Common myeloid progenitor, CD34-positive (primary cell): ENCODE results near the gene FBXO3.
"Not testable (repeated sequence)": the region's sequence is repeated elsewhere in the genome, so short reads cannot be mapped to it uniquely, and the experiment has no call there.

Experiments
- CTCF ChIA-PET: fragments of 350-600 bp; sonication (Branson Sonifier 250); formaldehyde crosslinking; loops from one replicate; lab custom pipeline; 2021; ENCODE audit warnings: antibody characterized with exemption; lab: Charles Lee
- POLR2A ChIA-PET: fragments of 350-600 bp; sonication (Branson Sonifier 250); formaldehyde crosslinking; loops from one replicate; lab custom pipeline; 2021; ENCODE audit warnings: antibody characterized with exemption; lab: Charles Lee
- DNase-seq, 3 donors: peaks; one replicate each; pipeline versions ENCODE4 v3.0.0 to v3.0.0-alpha.2; 2013
- H3K27ac ChIP-seq, 2 experiments: 1 replicate in 1 of 2; 2 replicates in 1 of 2; pipeline ENCODE4 v1.7.0; 2013; ENCODE audit warnings: inconsistent platforms in 2 of 2, low read length in 2 of 2, mild to moderate bottlenecking in 2 of 2, low read depth in 1 of 2, moderate library complexity in 1 of 2; ENCODE audit not compliant: severe bottlenecking in 2 of 2, insufficient read depth in 1 of 2, poor library complexity in 1 of 2
- H3K27me3 ChIP-seq, 5 experiments: replicated peaks in 2 of 5; 1 replicate in 3 of 5; 2 replicates in 2 of 5; pipeline versions ENCODE4 v1.6.1 to v1.7.0; 2013; ENCODE audit warnings: low read length in 4 of 5, mild to moderate bottlenecking in 2 of 5, moderate library complexity in 2 of 5, inconsistent platforms in 1 of 5; ENCODE audit not compliant: insufficient read depth in 5 of 5, control insufficient read depth in 4 of 5
- H3K36me3 ChIP-seq, 4 experiments: 1 replicate in 2 of 4; 2 replicates in 2 of 4; pipeline versions ENCODE4 v1.6.1 to v1.7.0; 2013; ENCODE audit warnings: low read length in 3 of 4, control low read depth in 1 of 4, mild to moderate bottlenecking in 1 of 4; ENCODE audit not compliant: control insufficient read depth in 4 of 4, insufficient read depth in 4 of 4
- H3K4me1 ChIP-seq, 4 experiments: 1 replicate in 3 of 4; 2 replicates in 1 of 4; pipeline versions ENCODE4 v1.6.1 to v1.7.1; 2013; ENCODE audit warnings: low read length in 3 of 4, mild to moderate bottlenecking in 3 of 4, control low read depth in 1 of 4, inconsistent platforms in 1 of 4, moderate library complexity in 1 of 4; ENCODE audit not compliant: control insufficient read depth in 4 of 4, insufficient read depth in 4 of 4; ENCODE audit errors: control extremely low read depth in 1 of 4
- H3K4me3 ChIP-seq, 7 experiments: 1 replicate in 4 of 7; 2 replicates in 3 of 7; pipeline versions ENCODE4 v1.5.1 to v1.7.0; 2013; ENCODE audit warnings: mild to moderate bottlenecking in 7 of 7, low read length in 6 of 7, moderate library complexity in 6 of 7, inconsistent platforms in 2 of 7, low read depth in 2 of 7, control low read depth in 1 of 7; ENCODE audit not compliant: insufficient read depth in 4 of 7, control insufficient read depth in 1 of 7; ENCODE audit errors: extremely low read depth in 1 of 7
- H3K9me3 ChIP-seq, 5 experiments: 1 replicate in 4 of 5; 2 replicates in 1 of 5; pipeline versions ENCODE4 v1.6.1 to v1.7.1; 2013; ENCODE audit warnings: low read length in 4 of 5, mild to moderate bottlenecking in 2 of 5, inconsistent platforms in 1 of 5, low read depth in 1 of 5, moderate library complexity in 1 of 5; ENCODE audit not compliant: control insufficient read depth in 4 of 5, insufficient read depth in 2 of 5; ENCODE audit errors: control extremely low read depth in 1 of 5
- WGBS: methylation state at CpG from one replicate; pipeline ENCODE4 v1.1.5; 2013; ENCODE audit not compliant: insufficient coverage; 5-methylcytosine and 5-hydroxymethylcytosine counted together

FBXO3 gene

DNA sequence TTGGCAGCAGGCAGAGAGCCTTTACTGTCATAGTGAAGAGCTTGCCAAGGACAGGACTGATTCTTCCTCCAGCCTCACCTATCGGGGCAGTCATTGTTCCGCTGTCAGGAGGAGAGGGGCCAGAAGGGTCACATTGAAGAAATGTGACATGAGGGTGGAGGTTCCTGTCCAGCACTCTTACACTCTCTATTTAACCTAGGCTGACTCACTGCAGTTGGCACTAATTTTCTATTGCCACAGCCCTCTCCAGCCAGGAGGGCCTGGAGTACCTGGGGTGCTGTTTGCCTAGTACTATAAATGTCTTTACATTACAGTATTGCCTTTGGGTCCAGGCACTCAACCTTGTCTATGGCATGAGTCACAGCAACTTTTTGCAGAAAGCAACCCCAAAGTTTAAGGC lies 66.5 kb downstream of the FBXO3 start:
- H3K4me3 ChIP-seq, H3K9me3 ChIP-seq, H3K27ac ChIP-seq, H3K4me1 ChIP-seq, POLR2A ChIA-PET, H3K27me3 ChIP-seq, DNase-seq: not testable (repeated sequence)
- H3K36me3 ChIP-seq = peaks cover 14 to 55% (median 35%) of the 10 kb centered on the region in 4 experiments
- CTCF ChIA-PET = interaction anchor here (1.2 to 11.1 kb wide), 4 partner anchors 12 to 35 kb away, joined by 3 to 105 read pairs (median 4); no protein-coding TSS in a partner anchor
- WGBS = no CpG with 5 or more reads among the region's 2 CpGs

DNA sequence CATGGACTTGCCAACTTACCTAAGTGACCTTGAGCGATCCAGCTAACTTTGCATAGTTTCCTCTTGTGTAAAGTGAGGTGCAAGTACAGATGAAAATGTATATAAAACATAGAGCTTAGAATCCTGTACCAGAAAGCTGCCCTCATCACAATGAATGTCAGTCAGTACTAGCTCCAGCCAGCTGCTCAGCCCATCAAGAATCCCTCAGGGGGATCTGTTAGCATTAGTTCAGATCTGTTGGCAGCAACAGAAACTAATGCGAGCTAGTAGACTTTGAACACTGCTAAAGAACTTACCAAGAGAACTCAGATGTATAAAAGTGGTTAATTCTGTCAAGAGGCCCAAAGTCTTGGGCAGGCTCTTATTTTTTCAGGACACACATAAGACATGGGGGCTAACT lies 67.4 kb downstream of the FBXO3 start:
- no peak overlapping the region for H3K27ac ChIP-seq
- no peak overlapping the region for H3K4me3 ChIP-seq
- WGBS = no CpG with 5 or more reads among the region's 2 CpGs
- no peaks in the 10 kb centered on the region for H3K9me3 ChIP-seq
- peaks cover 3 to 9% (median 6%) of the 10 kb centered on the region in 4 experiments for H3K4me1 ChIP-seq
- ChIA-PET CTCF (interaction anchor here (1.2 to 11.1 kb wide), 5 partner anchors 13 to 36 kb away, joined by 3 to 105 read pairs (median 4); no protein-coding TSS in a partner anchor), POLR2A (no interaction called here)
- no peaks in the 10 kb centered on the region for H3K27me3 ChIP-seq
- DNase-seq = no peak
- peaks cover 14 to 50% (median 32%) of the 10 kb centered on the region in 4 experiments for H3K36me3 ChIP-seq

DNA sequence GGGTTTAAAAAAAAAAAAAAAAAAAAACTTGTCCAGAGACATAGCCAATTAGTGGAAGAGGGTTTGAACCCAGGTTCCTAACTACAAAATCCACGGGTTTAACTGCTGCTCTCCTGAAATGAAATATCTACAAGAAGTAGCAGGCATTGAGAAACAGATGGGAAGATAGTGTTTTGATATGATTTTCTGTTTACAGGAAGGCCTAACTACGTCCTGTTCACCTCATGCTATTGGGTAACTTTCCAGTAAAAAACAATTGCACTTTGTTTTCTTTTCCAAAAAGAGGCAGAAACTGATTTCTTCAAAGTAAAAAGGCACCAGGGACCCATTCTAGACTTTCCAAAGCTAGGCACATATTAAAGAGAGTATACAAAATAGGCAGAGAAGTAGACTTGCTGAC lies 67.8 kb downstream of the FBXO3 start:
- ChIA-PET POLR2A (interaction anchor here (1.2 kb wide), 1 partner anchor 36 kb away, joined by 4 read pairs; no protein-coding TSS in a partner anchor), CTCF (interaction anchor here (1.5 to 11.1 kb wide), 3 partner anchors 13 to 31 kb away, joined by 4 to 105 read pairs (median 13); no protein-coding TSS in a partner anchor)
- DNase-seq = no peak
- no peaks in the 10 kb centered on the region for H3K27me3 ChIP-seq
- H3K4me3 ChIP-seq = no peak overlapping the region
- peaks cover 14 to 50% (median 31%) of the 10 kb centered on the region in 4 experiments for H3K36me3 ChIP-seq
- no peaks in the 10 kb centered on the region for H3K9me3 ChIP-seq
- H3K4me1 ChIP-seq = peaks cover 6 to 13% (median 10%) of the 10 kb centered on the region in 4 experiments
- WGBS = 100% methylated on average over 1 of the region's 2 CpGs
- H3K27ac ChIP-seq = no peak overlapping the region

DNA sequence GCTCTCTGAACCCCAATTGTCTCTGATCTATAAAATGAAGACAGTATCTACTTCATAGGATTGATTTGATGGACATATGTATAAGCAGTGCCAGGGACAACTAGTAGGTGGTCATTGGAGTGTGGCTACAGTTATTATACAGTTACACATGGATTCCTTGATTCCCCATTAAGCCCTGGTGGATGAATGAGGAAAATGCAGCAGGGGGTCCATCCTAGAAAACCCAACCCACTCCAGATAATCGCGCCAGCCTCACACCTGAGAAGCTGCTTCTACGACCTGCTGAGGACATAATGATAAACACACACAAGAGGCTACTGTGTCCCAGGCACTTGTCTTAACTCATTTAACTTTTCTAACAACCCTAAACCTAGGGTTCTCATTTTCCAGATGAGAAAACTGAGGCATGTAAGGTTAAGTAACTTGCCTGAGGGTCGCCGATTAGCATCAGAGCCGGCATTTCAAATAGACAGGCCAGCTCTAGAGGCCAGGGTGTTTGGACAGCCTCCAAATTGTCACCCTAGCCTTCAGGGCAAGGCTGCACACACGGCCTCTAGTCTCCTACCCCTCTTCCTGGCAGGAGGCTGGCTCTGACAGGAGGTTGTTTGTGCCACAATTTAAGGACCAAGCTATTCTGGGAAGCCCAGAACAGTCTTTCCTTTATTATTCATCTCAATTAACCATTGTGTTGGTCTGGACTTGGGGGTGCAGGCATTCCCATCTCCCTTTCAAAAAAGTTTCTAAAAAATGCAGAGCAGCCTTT lies 69.9 kb downstream of the FBXO3 start:
- Histone ChIP-seq H3K9me3 (no peaks in the 10 kb centered on the region), H3K4me3 (no peak overlapping the region), H3K27ac (no peak overlapping the region), H3K36me3 (peaks cover 3 to 38% (median 21%) of the 10 kb centered on the region in 4 experiments), H3K27me3 (no peaks in the 10 kb centered on the region), H3K4me1 (peaks cover 10 to 26% (median 20%) of the 10 kb centered on the region in 4 experiments)
- WGBS = 90% methylated on average over 7 of the region's 7 CpGs
- ChIA-PET POLR2A (interaction anchor here (1.4 kb wide), 1 partner anchor 38 kb away, joined by 3 read pairs; no protein-coding TSS in a partner anchor), CTCF (interaction anchor here (1.1 to 11.1 kb wide), 5 partner anchors 15 to 36 kb away, joined by 3 to 105 read pairs (median 5); no protein-coding TSS in a partner anchor)
- DNase-seq = no peak

DNA sequence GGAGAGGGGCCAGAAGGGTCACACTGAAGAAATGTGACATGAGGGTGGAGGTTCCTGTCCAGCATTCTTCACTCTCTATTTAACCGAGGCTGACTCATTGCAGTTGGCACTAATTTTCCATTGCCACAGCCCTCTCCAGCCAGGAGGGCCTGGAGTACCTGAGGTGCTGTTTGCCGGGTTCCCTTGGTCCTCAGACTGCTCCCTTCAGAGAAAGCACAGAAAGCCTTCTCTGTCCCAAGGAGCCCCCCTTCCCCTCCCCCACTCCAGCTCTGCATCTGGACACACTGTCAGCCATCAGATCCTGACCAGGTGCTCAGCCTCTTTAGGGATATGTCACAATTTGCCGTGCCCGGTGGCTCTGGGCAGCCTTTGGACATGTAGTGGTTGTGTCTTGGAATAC lies 70.5 kb downstream of the FBXO3 start:
- POLR2A ChIA-PET = interaction anchor here (1.4 kb wide), 1 partner anchor 39 kb away, joined by 3 read pairs; no protein-coding TSS in a partner anchor

DNA sequence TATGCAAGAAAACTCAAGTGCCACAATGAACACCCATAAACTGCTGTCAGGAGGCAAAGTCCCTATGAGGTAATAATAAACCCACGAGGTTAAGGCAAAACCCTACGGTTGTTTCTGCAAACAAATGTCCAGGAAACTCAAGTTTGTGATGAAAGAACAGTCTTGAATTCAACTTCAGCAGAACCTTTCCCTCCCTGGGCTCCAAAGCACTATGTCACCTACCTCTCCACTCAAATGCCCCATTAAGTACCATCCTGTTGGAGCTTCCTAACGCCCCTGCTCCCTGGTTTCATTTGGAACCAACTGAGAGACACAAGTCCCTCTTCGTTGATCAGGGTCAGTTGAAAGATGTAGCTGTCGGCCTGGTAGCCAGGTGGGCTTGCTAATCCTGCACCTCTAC lies 71.1 kb downstream of the FBXO3 start:
- POLR2A ChIA-PET = interaction anchor here (1.1 kb wide), 1 partner anchor 13 kb away, joined by 4 read pairs; no protein-coding TSS in a partner anchor
- H3K4me1 ChIP-seq = peaks cover 10 to 26% (median 20%) of the 10 kb centered on the region in 4 experiments

More for the DNA sequence above, 70.5 kb downstream of the FBXO3 start:
- Histone ChIP-seq H3K9me3 (no peaks in the 10 kb centered on the region), H3K36me3 (peaks cover 0 to 31% (median 17%) of the 10 kb centered on the region in 4 experiments), H3K27ac (no peak overlapping the region), H3K4me3 (no peak overlapping the region), H3K4me1 (peaks cover 10 to 26% (median 20%) of the 10 kb centered on the region in 4 experiments), H3K27me3 (peaks cover 0 to 3% (median 0%) of the 10 kb centered on the region in 5 experiments)
- 88% methylated on average over 4 of the region's 4 CpGs for whole genome bisulfite sequencing
- no peak for DNase-seq
- CTCF ChIA-PET = interaction anchor here (1.1 to 11.1 kb wide), 3 partner anchors 14 to 16 kb away, joined by 3 to 105 read pairs (median 5); no protein-coding TSS in a partner anchor

More for the DNA sequence above, 71.1 kb downstream of the FBXO3 start:
- no peak for DNase-seq
- no peaks in the 10 kb centered on the region for H3K9me3 ChIP-seq
- no peak overlapping the region for H3K27ac ChIP-seq
- H3K36me3 ChIP-seq = peaks cover 0 to 27% (median 15%) of the 10 kb centered on the region in 4 experiments
- 96% methylated on average over 3 of the region's 5 CpGs for WGBS
- peaks cover 0 to 3% (median 0%) of the 10 kb centered on the region in 5 experiments for H3K27me3 ChIP-seq
- CTCF ChIA-PET = interaction anchor here (11.1 kb wide), 1 partner anchor 16 kb away, joined by 105 read pairs; no protein-coding TSS in a partner anchor
- H3K4me3 ChIP-seq = no peak overlapping the region
